OCI-LY3 (cell line): ENCODE data around the gene ASTN2.

Experiments used
- H2AFZ ChIP-seq: fragments of 200-600, 300-600 bp; shearing (Covaris generic); 2 replicates; pipeline ENCODE4 v1.6.0; 2014; ENCODE audit warnings: antibody characterized with exemption, low read depth, low read length
- H3K27ac ChIP-seq: fragments of 200-600, 300-600 bp; sonication (generic); 2 replicates; pipeline ENCODE4 v1.5.1; 2014; ENCODE audit warnings: mild to moderate bottlenecking, low read length, moderate library complexity, mixed read lengths
- H3K27me3 ChIP-seq: fragments of 200-600, 300-600 bp; sonication (generic); 2 replicates; pipeline ENCODE4 v1.6.1; 2014; ENCODE audit warnings: low read depth, low read length, mixed read lengths
- H3K36me3 ChIP-seq: fragments of 200-600, 300-600 bp; sonication (generic); replicated peaks from 2 replicates; pipeline ENCODE3; 2014; ENCODE audit warnings: low read depth, low read length, mixed read lengths
- H3K4me1 ChIP-seq: fragments of 300-600, 200-600 bp; sonication (generic); 2 replicates; pipeline ENCODE4 v1.6.1; 2014; ENCODE audit warnings: low read length, mixed read lengths
- H3K4me2 ChIP-seq: fragments of 200-600, 300-600 bp; sonication (generic); 2 replicates; pipeline ENCODE4 v1.6.1; 2014; ENCODE audit warnings: low read length, mixed read lengths
- H3K4me3 ChIP-seq: fragments of 300-600, 200-600 bp; sonication (generic); 2 replicates; pipeline ENCODE4 v1.5.1; 2014; ENCODE audit warnings: antibody characterized with exemption, mild to moderate bottlenecking, low read length, moderate library complexity
- H3K79me2 ChIP-seq: fragments of 300-600, 200-600 bp; shearing (Covaris generic); 2 replicates; pipeline ENCODE4 v1.6.1; 2014; ENCODE audit warnings: mild to moderate bottlenecking, low read length, mixed read lengths
- H3K9ac ChIP-seq: fragments of 300-600, 200-600 bp; shearing (Covaris generic); 2 replicates; pipeline ENCODE4 v1.6.0; 2014; ENCODE audit warnings: mild to moderate bottlenecking, low read length, moderate library complexity
- H3K9me3 ChIP-seq: fragments of 200-600, 300-600 bp; shearing (Covaris generic); 2 replicates; pipeline ENCODE4 v1.6.1; 2014; ENCODE audit warnings: low read length, mixed read lengths; ENCODE audit not compliant: insufficient read depth
- H4K20me1 ChIP-seq: fragments of 200-600, 300-600 bp; sonication (generic); 2 replicates; pipeline ENCODE4 v1.6.1; 2016; ENCODE audit warnings: low read length, mixed read lengths; ENCODE audit not compliant: insufficient read depth
- CTCF ChIP-seq: fragments of 200-600, 300-600 bp; sonication (generic); IDR thresholded peaks from 2 replicates; pipeline ENCODE4 v1.5.1; 2014; ENCODE audit warnings: antibody characterized with exemption, low read length, low read depth
- EZH2phosphoT487 ChIP-seq: fragments of 200-600 bp; shearing (Covaris generic); IDR thresholded peaks from 2 replicates; pipeline ENCODE4 v1.6.1; 2018; ENCODE audit warnings: antibody characterized with exemption, mixed run types, low read depth

Gene ASTN2

DNA sequence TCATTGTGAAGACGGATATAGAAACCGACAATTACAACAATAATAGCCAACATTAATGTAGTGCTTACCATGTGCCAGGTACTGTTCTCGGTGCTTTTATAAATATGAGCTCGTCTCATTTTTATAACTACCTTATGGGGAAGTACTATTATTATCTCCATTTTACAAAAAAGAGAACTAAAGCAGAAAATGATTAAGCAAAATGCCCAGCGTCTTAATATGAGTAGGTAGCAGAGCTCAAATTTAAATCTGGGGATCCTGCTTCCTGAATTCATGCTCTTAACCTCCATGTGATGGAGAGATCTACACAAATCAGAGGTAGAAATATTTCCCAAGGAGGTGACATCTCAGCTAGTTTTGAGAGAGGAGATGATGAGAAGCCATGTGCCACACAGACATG, 470.9 kb downstream of the ASTN2 start:
- Histone ChIP-seq H3K36me3 (no peaks in the 10 kb centered on the region), H3K9ac (peak overlapping the region; percentile 40; the same call in 1 of the 2 replicates), H3K4me3 (peak overlapping the region; percentile 30), H2AFZ (no peak overlapping the region), H4K20me1 (no peaks in the 10 kb centered on the region), H3K9me3 (no peaks in the 10 kb centered on the region), H3K27ac (peak overlapping the region; percentile 89), H3K27me3 (no peaks in the 10 kb centered on the region), H3K4me1 (peaks cover 71% of the 10 kb centered on the region), H3K79me2 (no peaks in the 10 kb centered on the region), H3K4me2 (peak overlapping the region; percentile 66)
- TF ChIP-seq CTCF (no peak), EZH2phosphoT487 (no peak)

- peaks cover 75% of the 10 kb centered on the region for H3K4me1 ChIP-seq
- H4K20me1 ChIP-seq, result no peaks in the 10 kb centered on the region
- H3K79me2 ChIP-seq, result no peaks in the 10 kb centered on the region
- TF ChIP-seq EZH2phosphoT487, result no peak
- TF ChIP-seq CTCF, result no peak
- peak overlapping the region; percentile 89 for H3K27ac ChIP-seq
- no peaks in the 10 kb centered on the region for H3K27me3 ChIP-seq
- H3K4me2 ChIP-seq, result peak overlapping the region; percentile 66
- no peaks in the 10 kb centered on the region for H3K9me3 ChIP-seq
- H3K9ac ChIP-seq, result peak overlapping the region; percentile 30; the same call in 1 of the 2 replicates
- H3K4me3 ChIP-seq, result peak overlapping the region; percentile 30
- H3K36me3 ChIP-seq, result no peaks in the 10 kb centered on the region
- no peak overlapping the region for H2AFZ ChIP-seq
Measured at GRCh38 chr9:116942593-116943061, 472.2 kb downstream of the ASTN2 start.

DNA sequence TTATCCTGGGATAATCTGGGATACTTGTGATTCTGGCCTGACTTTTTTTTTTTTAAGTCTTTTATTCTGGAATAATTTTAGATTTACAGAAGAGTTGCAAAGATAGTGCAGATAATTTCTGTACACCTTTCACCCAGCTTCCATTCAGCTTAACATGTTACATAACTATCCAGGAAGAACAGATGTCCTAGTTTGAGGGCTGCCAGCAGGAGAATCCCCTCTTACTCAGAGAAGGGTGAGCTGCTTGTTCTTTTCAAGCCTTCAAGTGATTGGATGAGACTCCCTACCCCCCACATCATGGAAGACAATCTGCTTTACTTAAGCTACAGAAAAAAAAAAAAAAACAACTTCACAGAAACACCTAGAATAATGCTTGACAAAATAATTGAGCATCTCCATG, 473.6 kb downstream of the ASTN2 start:
- no peaks in the 10 kb centered on the region for H3K27me3 ChIP-seq
- H3K4me2 ChIP-seq, result no peak overlapping the region
- H3K9me3 ChIP-seq, result no peaks in the 10 kb centered on the region
- H3K27ac ChIP-seq, result no peak overlapping the region
- H2AFZ ChIP-seq, result no peak overlapping the region
- no peaks in the 10 kb centered on the region for H3K79me2 ChIP-seq
- TF ChIP-seq CTCF, result no peak
- TF ChIP-seq EZH2phosphoT487, result no peak
- no peaks in the 10 kb centered on the region for H4K20me1 ChIP-seq
- peaks cover 72% of the 10 kb centered on the region for H3K4me1 ChIP-seq
- H3K36me3 ChIP-seq, result no peaks in the 10 kb centered on the region
- H3K4me3 ChIP-seq, result no peak overlapping the region
- H3K9ac ChIP-seq, result no peak overlapping the region

GRCh38 chr9:116940614-116941215, 474.1 kb downstream of the ASTN2 start:
- TF ChIP-seq EZH2phosphoT487 (no peak), CTCF (no peak)
- H3K9ac ChIP-seq, result no peak overlapping the region
- H3K4me2 ChIP-seq, result no peak overlapping the region
- H3K9me3 ChIP-seq, result no peaks in the 10 kb centered on the region
- no peaks in the 10 kb centered on the region for H3K36me3 ChIP-seq
- H3K4me1 ChIP-seq, result peaks cover 68% of the 10 kb centered on the region
- H3K4me3 ChIP-seq, result no peak overlapping the region
- H3K79me2 ChIP-seq, result no peaks in the 10 kb centered on the region
- no peaks in the 10 kb centered on the region for H4K20me1 ChIP-seq
- no peak overlapping the region for H3K27ac ChIP-seq
- H2AFZ ChIP-seq, result no peak overlapping the region
- no peaks in the 10 kb centered on the region for H3K27me3 ChIP-seq
